ENCODE results near the gene CLPTM1.
A peak's percentile ranks its signal among the peaks of the same experiment; 100 is the strongest.
"Not testable (repeated sequence)": the region's sequence is repeated elsewhere in the genome, so short reads cannot be mapped to it uniquely, and the experiment has no call there.

CLPTM1 gene

DNA sequence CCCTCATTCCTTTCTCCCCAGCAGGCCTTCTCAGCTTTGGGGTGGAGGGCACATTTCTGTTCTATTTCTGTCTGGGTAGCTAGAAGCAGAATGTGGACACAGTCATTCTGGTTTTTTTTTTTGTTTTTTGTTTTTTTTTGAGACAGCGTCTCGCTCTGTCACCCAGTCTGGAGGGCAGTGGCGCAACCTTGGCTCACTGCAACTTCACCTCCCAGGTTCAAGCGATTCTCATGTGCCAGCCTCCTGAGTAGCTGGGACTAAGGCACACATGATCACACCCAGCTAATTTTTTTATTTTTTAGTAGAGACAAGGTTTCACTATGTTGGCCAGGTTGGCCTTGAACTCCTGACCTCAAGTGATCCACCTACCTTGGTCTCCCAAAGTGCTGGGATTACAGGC lies 20.3 kb downstream of the CLPTM1 start:
- no peak for DNase-seq

DNA sequence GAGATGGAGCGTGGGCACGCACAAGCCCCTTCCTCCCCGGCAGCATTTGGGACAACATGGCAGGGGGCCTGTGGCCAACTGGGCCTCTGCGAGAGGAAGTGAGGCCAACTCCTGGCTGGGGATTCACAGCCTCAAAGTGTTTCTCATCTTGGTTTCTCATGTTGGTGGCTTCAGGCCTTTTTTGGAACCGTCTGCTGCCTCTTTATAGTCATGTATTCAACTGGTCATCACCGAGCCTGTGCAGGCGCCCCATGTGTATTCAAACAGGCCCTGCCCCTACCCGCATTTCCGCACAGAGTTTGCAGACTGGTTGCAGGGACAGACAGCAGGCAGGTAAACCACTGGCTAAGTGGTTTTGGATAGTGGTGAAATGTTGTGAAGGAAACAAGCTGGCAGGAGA lies 28.8 kb downstream of the CLPTM1 start:
- no peak for DNase-seq

DNA sequence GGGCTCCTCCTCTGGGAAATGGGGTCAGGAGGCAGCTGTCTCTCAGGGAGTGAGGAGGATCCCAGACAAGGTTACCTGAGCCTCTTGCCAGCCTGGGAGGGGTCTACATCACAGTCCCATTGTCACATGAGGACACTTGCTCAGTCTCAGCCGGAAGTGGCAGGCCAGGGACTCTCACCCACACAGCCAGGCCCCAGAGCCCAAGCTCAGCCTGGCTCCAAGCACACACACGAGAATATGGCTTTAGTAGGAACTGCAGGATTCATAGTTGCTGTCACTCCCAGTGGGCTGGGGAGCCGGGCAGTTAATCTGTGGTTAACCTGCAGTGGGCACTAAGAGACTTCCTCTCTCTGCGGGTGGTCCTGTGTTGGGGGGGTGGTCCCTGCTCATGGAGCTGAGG lies 30.3 kb downstream of the CLPTM1 start:
- DNase-seq, result no peak

DNA sequence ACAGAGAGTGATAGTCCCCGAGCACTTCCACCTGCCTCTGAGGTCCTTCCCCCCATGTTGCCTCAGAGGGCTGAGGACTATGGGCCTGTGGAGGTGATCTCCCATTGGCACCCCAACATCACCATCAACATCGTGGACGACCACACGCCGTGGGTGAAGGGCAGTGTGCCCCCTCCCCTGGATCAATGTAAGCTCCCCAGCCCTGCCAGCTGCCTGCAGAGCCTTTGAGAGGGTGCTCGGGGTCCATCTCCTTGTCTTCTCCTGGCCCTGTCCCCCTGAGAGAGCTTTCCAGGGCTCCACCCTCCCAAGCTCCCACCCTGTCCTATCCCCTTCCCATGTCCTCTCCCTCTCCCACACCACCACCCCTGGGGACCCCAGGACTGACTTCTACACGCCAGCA lies 31.2 kb downstream of the CLPTM1 start:
- DNase-seq, result no peak

DNA sequence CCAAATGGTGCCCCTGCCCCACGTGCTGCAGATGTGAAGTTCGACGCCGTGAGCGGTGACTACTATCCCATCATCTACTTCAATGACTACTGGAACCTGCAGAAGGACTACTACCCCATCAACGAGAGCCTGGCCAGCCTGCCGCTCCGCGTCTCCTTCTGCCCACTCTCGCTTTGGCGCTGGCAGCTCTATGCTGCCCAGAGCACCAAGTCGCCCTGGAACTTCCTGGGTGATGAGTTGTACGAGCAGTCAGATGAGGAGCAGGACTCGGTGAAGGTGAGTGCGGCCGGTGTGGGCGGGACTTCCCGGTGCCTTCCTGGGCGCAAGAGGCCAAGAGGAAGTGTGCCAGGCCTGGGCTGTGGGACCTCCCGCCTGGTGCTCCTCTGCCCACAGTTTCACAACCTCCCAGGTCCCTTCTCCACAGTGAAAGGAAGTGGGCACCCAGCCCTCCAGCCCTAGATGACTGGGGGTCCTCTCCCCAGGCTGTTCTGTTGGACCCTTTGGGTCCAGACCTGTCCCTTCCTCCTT lies 32.0 kb downstream of the CLPTM1 start:
- no peak for DNase-seq

DNA sequence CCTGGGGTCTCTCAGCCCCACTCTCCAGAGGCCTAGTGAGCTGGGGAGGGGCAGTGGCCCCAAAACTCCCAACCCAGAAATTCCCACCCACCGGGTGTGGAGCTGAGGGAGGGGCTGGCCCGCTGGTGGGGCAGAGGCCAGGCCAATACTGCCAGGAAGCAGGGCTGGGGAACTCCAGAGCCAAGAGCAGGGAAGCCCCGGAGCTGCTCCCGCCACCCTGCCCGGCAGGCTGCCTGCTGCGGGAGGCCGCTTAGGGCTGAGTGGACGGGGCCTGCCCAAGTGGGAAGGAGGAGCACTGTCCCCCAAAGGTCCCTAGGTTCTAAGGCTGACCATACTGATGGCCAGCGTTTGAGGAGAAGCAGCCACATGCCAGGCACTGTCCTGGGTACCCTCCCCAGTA lies 33.1 kb downstream of the CLPTM1 start:
- no peak for DNase-seq

DNA sequence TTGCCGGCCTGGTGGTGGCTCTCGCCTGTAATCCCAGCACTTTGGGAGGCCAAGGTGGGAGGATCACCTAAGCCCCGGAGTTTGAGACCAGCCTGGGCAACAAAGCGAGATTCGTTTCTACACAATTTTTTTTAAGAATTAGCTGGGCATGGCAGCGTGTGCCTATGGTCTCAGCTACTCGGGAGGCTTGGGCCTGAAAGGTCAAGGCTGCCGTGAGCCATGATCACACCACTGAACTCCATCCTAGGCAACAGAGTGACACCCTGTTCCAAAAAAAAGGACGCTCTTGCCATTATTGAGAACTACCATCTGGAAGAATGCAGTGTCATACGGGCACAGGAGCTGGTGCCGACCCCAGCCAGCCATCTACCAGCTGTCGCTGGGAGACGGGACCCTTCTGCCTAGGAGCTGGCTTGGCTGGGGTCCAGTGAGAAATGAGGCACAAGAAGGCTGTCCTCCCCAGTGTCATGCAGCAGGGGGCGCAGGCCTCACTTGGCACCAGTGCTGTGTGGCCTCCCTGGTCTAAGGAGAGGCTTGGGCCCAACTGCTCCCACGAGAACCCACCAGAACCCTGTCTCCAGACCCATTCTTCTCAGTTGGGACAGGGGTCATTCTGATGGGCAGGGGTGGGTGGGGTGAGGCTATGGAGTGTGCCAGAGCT lies 33.8 kb downstream of the CLPTM1 start:
- peak; percentile 54 to 62 for DNase-seq

DNA sequence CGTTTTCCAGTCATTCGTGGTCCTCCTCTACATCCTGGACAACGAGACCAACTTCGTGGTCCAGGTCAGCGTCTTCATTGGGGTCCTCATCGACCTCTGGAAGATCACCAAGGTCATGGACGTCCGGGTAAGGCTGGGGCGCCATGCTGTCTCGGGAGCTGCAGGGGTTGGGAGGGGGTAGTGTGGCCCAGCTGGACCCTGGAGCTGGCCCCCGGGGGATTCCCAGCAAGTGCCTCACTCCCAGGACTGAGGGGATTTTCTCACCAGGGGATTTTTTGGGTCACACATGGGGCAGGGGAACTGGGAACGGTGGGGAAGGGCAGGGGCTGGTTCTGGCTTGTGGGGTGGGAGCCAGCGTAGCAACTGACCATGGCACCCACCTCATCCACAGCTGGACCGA lies 35.3 kb downstream of the CLPTM1 start:
- DNase-seq, result no peak

DNA sequence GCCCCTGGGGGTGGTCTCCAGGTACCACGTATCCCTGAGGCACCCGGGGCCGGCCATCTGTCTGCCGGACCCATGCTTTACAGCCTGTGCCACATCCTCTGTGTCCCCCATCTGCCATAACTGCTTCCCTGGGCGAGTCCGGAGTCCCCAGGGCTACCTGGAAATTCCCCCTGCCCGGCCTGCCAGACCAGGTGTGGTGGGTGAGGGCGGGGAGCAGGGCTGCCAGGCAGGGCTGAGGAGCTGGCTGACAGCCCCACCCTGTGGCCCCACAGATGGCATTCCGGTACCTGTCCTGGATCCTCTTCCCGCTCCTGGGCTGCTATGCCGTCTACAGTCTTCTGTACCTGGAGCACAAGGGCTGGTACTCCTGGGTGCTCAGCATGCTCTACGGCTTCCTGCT lies 35.8 kb downstream of the CLPTM1 start:
- DNase-seq, result no peak

DNA sequence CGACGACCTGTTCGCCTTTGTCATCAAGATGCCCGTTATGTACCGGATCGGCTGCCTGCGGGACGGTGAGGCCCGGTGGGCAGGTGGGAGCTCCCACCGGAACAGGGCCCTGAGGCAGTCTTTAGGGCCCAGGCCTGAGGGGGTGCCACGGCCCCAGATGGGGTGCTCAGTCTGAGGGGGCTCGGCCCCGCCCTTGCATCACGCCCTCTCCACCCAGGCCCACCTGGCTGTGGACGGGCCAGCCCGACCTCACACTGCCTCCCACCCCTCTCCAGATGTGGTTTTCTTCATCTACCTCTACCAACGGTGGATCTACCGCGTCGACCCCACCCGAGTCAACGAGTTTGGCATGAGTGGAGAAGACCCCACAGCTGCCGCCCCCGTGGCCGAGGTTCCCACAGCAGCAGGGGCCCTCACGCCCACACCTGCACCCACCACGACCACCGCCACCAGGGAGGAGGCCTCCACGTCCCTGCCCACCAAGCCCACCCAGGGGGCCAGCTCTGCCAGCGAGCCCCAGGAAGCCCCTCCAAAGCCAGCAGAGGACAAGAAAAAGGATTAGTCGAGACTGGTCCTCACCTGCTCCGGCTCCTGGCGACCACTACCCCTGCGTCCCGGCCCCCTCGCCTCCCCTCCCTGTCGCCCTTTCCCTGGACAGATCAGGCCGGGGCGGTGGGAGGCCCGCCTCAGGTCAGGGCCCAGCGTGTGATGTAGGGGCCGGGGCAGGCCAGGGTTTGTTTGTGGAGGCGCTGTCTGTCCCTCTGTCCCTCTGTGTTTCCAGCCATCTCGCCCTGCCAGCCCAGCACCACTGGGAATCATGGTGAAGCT lies 37.4 kb downstream of the CLPTM1 start:
- no peak for DNase-seq

DNA sequence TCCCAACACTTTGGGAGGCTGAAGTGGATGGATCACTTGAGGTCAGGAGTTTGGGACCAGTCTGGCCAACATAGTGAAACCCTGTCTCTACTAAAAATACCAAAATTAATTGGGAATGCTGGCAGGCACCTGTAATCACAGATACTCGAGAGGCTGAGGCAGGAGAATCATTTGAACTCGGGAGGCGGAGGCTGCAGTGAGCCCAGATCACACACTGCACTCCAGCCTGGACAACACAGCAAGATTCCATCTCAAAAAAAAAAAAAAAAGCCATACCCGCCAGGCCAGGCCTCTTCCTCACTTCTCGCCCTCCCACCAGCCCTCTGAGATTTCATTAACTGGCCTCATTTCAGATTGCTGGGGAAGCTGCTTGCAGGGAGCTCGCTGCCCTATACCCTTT lies 38.3 kb downstream of the CLPTM1 start:
- no peak for DNase-seq

DNA sequence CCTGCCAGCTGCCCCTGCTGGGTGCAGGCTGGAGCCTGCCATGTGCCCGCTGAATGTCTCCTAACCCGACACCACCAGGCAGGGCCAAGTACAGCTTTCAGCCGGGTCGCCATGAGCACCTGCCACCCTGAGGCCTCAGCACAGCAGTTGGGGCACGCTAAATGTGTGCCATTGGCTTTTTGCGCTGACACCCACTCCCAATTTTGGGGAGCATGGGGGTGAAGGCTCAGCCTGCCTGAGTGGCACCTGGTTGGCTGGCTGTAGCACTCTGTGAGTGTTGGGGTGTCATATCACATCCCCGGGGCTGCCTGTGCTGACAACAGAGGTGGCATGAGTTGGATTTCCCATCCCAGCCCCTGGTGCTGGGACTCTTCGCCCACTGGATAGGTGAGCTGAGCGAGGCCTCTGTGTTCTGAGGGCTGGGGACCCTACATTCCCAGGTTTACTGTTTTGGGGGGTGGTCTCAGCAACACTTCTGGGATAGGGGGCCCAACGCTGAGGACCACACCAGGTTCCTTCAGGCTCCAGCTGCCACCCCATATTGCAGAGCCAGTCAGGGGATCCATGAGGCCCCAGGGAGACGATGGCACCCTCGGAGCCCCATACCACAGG lies 38.9 kb downstream of the CLPTM1 start:
- DNase-seq, result no peak

DNA sequence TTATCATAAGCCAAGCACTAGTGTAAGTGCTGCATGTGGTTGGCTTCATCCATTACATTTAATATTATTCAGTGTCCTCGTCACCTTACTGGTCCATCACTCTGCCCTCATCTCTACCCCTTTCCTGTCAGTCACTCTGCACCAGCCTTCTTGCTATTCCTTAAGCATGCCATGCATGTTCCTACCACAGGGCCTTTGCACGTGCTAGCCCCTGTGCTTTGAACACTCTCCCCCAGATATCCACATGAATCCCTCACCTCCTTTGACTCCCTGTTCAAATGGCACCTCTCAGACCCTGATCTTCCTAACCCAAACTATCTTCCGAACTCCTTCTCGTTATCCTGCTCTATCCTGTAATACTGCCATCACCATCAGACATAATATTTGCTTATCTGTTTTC lies 42.8 kb downstream of the CLPTM1 start:
- no peak for DNase-seq

DNA sequence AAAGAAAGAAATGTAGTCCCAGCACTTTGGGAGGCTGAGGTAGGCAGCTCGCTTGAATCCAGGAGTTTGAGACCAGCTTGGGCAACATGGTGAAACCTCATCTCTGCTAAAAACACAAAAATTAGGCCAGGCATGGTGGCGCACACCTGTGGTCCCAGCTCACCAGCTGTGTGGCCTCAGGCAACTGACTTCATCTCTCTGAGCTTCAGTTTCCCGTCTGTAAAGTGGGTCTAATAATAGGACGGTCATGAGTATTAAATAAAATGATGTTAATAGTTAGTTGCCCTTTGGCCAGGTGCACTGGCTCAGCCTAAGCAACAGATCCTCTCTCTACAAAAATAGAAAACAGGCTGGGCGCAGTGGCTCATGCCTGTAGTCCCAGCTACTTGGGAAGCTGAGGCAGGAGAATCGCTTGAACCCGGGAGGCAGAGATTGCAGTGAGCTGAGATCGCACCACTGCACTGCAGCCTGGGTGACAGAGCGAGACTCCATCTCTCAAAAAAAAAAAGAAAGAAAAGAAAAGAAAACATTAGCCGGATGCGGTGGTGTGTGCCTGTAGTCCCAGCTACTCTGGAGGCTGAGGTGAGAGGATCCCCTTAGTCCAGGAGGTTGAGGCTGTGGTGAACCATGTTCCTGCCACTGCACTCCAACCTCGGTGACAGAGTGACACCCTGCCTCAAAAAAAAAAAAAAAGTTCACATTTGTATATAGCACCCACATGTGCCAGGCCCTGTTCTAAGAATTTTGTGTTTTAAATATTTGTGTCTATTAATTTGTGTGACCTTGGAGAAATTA lies 44.1 kb downstream of the CLPTM1 start:
- DNase-seq, result not testable (repeated sequence)

DNA sequence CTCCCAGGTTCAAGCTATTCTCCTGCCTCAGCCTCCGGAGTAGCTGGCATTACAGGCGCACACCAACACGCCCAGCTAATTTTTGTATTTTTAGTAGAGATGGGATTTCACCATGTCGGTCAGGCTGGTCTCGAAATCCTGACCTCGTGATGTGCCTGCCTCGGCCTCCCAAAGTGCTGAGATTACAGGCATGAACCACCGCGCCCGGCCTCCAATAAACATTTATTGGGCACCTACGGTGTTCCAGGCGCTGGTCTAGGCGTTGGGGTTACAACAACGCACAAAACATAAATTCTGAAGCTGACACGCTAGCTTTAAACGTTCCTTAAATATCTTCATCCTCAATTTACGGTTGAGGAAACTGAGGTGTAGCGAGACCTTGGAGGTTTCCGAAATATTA lies 45.5 kb downstream of the CLPTM1 start:
- not testable (repeated sequence) for DNase-seq

DNA sequence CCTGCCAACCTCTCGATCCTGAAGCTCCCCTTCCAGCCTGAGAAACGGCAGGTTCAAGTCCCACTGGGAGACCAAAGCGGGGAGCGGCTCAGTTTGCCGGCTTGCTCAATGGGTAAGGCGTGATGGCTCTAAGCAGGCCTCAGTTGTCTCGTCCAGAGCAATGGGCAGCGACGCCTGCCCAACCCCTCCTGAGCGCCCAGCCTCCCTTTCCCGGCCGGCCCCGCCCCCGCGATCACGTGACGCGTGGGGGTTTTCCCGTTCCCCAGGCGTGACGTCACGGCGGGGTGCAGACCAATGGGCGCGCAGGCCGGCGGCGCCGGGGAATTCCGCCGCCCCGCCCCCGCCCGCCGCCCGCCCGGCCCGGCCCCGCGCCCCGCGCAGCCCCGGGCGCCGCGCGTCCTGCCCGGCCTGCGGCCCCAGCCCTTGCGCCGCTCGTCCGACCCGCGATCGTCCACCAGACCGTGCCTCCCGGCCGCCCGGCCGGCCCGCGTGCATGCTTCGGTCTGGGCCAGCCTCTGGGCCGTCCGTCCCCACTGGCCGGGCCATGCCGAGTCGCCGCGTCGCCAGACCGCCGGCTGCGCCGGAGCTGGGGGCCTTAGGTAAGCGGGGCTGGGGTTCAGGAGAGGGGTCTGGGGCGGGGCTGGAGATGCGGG lies 46.0 kb downstream of the CLPTM1 start, which contains the start of gene RELB:
TSS of gene RELB (plus strand) at position 378 of the 653 bp plus-strand sequence. CDS start at position 494, 116 bp downstream.
- DNase-seq, result peak; percentile 98 to 100

DNA sequence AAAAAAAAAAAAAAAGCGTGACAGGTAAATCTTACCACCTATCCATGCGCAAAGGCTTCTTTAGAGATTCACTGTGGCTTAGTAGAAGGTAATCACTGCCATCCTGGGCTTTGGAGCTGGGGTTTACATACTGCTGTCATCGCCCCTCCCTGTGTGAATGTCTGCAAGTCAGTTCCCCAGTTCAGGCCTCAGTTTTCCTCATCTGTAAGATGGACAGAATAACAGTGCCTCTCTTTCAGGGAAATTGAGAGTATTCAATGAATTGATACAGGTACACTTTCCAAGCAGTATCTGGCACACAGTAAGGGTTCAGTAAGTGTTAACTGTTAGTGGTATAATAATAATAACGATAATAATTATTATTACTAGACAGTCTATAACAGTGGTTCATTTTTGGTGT lies 48.3 kb downstream of the CLPTM1 start:
- no peak for DNase-seq

DNA sequence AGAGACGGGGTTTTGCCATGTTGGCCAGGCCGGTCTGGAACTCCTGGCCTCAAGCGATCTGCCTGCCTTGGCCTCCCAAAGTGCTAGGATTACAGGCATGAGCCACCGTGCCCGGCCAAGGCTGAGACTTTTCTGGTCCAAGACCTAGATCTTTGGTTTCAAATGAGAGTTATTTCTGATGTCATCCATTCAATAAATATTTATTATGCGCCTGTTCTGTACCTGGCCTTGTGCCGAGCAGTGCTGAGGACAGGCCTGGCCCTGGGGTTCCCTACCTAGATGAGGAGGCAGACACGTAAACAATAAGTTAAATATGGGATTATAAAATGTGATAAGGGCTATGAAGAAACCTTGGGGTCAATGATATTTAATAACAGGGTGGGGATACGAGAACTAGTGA lies 50.6 kb downstream of the CLPTM1 start:
- DNase-seq, result no peak

DNA sequence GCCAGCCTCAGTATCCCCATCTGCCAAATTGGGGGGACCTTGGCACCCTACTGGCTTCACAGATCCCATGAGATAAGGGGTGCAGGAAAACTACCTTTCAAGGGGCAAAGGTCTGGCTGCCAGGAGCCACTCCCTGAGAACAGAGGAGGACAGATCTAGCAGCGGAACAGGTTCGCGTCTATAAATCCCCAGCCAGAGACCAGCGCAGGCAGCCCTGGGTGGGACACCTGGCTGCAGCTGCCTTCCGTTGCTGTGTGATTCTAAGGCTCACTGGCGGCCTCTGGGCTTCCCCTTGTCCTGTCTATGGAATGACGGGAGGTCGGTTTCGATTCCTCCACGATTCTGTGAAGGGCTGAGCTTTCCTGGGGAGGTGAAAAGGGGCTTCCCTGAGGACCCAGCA lies 53.4 kb downstream of the CLPTM1 start:
- no peak for DNase-seq

DNA sequence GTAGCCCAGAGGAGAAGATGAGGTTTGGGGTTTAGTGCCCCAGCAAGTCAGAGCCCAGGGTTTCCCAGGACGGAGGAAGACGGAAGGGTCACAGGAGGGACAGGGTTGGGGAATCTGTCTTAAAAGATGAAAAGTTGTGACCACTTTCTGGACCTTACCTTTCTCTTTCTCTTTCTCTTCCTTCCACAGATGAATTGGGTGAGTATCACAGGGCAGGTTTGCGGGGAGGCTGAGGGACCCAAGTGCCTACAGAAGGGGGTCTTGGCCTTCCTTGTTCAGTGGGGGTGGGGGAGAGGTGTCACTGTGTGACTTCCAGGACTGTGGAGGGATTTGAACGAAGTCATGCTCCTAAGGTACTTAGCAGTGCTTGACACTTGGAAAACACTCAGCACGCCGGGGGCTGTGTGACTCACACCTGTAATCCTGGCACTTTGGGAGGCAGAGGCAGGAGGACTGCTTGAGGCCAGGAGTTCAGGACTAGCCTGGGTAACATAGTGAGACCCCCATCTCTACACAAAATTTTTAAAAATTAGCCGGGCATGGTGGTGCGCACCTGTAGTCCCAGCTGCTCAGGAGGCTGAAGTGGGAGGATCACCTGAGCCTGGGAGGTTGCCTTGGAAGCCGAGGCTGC lies 54.6 kb downstream of the CLPTM1 start:
- no peak for DNase-seq

DNA sequence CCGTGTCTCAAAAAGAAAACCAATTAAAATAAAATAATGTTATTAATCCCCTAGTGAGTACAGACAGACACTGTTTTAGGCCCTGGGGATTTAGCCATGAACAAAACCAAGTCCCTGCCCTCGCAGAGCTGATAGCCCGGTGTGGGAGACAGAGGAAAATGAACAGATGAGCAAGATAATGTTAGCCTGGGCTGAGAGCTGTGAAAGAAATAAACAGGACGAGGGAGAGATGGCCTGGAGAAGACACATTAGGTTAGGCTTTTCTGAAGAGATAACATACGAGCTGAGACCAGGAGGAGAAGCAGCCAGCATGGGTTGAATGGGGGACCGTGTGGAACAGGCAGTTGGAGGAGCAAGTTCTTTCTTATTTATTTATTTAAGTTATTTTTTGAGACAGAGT lies 55.1 kb downstream of the CLPTM1 start:
- DNase-seq, result no peak

DNA sequence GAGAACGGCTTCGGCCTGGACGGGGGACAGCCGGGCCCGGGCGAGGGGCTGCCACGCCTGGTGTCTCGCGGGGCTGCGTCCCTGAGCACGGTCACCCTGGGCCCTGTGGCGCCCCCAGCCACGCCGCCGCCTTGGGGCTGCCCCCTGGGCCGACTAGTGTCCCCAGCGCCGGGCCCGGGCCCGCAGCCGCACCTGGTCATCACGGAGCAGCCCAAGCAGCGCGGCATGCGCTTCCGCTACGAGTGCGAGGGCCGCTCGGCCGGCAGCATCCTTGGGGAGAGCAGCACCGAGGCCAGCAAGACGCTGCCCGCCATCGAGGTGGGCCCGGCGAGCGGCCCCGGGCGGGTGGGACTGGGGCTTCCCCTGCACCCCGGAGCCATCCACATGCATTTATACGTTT lies 56.8 kb downstream of the CLPTM1 start:
- no peak for DNase-seq
